Astrocyte of the spinal cord (primary cell): Measurements from ENCODE around the gene FTO.

Source experiments
- DNase-seq: peaks from one replicate; pipeline ENCODE4 v3.0.0; 2011; ENCODE audit warnings: low read depth, low spot score
- H3K4me3 ChIP-seq: 2 replicates; pipeline ENCODE4 v1.5.1; 2011; ENCODE audit warnings: low read depth, mild to moderate bottlenecking, low read length, moderate library complexity
- CTCF ChIP-seq: IDR thresholded peaks from 2 replicates; pipeline ENCODE4 v1.5.1; 2012; ENCODE audit warnings: low read depth, mild to moderate bottlenecking, low read length, inconsistent platforms
- in situ Hi-C: cut with HindIII; loops from 2 replicates; pipeline ENCODE4 v1.10.0; 2017; ENCODE audit warnings: low sequenced_read_pairs

The FTO gene

GRCh38 chr16:54118846-54119245 is 414.9 kb downstream of the FTO start:
- peak; percentile 8 for DNase-seq
- in situ Hi-C loops = no loop called here
- no peak for TF ChIP-seq CTCF
- no peak overlapping the region for H3K4me3 ChIP-seq

DNA sequence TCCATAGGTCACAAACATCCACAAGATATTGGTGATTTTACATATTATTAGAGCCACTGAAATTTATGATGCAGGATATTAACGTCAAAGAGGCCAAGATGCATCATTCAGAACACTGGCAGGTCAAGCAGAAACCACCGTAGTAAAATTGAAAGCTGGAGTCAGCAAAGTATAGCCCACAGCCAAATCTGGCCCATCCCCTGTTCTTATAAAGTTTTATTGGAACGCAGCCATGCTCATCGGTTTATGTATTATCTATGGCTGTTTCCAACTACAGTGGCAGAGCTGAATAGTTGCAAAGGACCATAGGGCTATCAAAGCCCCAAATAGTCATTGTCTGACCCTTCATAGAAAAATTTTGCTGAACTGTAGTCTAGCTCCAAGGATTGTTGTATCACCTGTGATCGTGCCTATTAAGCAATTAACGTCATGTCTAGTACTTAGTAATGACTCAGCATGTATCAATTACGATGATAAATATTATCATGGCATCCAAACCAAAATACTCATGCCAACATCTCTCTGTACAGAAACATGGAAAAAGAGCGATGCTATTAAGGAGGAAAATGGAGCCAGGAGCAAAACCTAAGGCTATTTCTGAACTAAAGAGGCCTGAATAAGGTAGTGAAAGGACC is 417.0 kb downstream of the FTO start:
- DNase-seq = no peak
- no peak overlapping the region for H3K4me3 ChIP-seq
- TF ChIP-seq CTCF = no peak
- in situ Hi-C loops = no loop called here

DNA sequence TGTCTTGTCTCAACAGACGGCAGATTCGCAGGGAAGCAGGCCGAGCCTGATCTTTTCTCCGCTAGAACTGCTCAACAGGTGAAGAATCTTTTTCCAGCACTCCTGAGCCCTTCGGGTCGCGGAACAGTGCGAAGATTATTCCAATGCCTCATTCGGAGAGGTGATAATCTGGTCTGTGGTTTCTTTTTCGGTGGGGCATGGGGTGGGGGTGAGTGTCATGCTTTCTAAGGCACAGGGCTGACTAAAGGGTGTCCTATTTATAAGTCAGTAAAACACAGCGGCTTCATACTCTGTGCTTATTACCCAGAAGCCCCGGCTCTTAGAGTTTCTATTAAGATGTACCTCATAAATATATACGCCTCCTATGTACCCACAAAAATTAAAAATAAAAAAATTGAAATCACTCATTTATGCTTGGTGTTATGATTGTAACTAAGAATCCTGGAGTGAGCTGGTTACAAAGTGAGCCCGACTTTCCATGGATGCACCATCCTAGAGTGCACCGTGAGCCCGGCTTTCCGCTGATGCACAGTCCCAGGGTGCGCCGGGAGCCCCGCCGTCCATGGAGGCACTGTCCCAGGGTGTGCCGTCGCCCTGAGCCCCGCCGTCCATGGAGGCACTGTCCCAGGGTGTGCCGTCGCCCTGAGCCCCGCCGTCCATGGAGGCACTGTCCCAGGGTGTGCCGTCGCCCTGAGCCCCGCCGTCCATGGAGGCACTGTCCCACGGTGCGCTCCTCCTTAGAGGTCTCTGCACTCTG is 417.8 kb downstream of the FTO start:
- H3K4me3 ChIP-seq = no peak overlapping the region
- in situ Hi-C loops = no loop called here
- no peak for TF ChIP-seq CTCF
- no peak for DNase-seq

GRCh38 chr16:54123766-54124165 is 419.8 kb downstream of the FTO start:
- no peak for TF ChIP-seq CTCF
- no peak overlapping the region for H3K4me3 ChIP-seq
- in situ Hi-C loops = no loop called here
- no peak for DNase-seq

- no peak overlapping the region for H3K4me3 ChIP-seq
- no peak for DNase-seq
- in situ Hi-C loops = no loop called here
- TF ChIP-seq CTCF = no peak
Measured at GRCh38 chr16:54125751-54126655, 422.0 kb downstream of the FTO start.

DNA sequence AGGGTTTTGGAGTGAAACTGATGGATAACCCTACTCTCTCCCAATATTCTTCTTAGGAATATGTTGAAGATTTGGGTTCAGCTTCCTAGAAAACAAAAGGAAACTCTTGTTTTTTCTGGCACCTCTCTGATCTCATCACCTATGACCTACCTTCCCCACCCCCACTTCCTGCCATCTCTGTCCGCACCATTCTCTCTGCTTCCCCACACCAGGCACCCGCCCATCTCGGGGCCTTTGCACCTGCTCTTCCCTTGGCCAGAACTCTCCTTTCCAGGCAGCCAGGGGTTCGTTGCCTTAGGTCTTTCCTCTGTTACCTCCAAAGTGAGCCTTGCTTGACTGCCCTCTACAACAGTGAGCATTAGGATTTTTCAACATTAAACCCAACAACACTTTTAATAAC is 423.0 kb downstream of the FTO start:
- DNase-seq = no peak
- in situ Hi-C loops = no loop called here

More for the DNA sequence above, 423.0 kb downstream of the FTO start:
- no peak overlapping the region for H3K4me3 ChIP-seq
- TF ChIP-seq CTCF = no peak
